CD14-positive monocyte (primary cell): Measurements from ENCODE around the gene CAMTA1. TPM values are rescaled to one million over a fixed set of nuclear protein-coding genes. Genes with fewer than 3 reads are reported as not detected.

Source experiments
- DNase-seq, 3 donors: peaks; one replicate each; pipeline ENCODE4 v3.0.0-alpha.2; 2011 to 2022
- H2AFZ ChIP-seq: 2 replicates; pipeline ENCODE4 v1.6.0; 2012; ENCODE audit warnings: mild to moderate bottlenecking, low read depth, low read length, inconsistent platforms; ENCODE audit not compliant: insufficient read depth, poor library complexity, severe bottlenecking
- H3K27ac ChIP-seq, 2 donors: 1 replicate in 1 of 2; 2 replicates in 1 of 2; pipeline ENCODE4 v1.5.1; 2012 to 2013; ENCODE audit warnings: low read length in 2 of 2, control low read depth in 1 of 2, inconsistent platforms in 1 of 2, low read depth in 1 of 2, mild to moderate bottlenecking in 1 of 2
- H3K27me3 ChIP-seq, 2 donors: one replicate each; pipeline versions ENCODE4 v1.6.0 to v1.6.1; 2011 to 2013; ENCODE audit warnings: low read length in 2 of 2; ENCODE audit not compliant: control insufficient read depth in 2 of 2, insufficient read depth in 2 of 2
- H3K36me3 ChIP-seq, 2 donors: replicated peaks in 1 of 2; 1 replicate in 1 of 2; 2 replicates in 1 of 2; pipeline versions ENCODE4 v1.5.1 to v1.6.1; 2012 to 2013; ENCODE audit warnings: low read length in 2 of 2, control low read depth in 1 of 2, inconsistent platforms in 1 of 2, mild to moderate bottlenecking in 1 of 2; ENCODE audit not compliant: insufficient read depth in 2 of 2, control insufficient read depth in 1 of 2
- H3K4me1 ChIP-seq, 2 donors: 1 replicate in 1 of 2; 2 replicates in 1 of 2; pipeline versions ENCODE4 v1.5.1 to v1.6.1; 2012 to 2013; ENCODE audit warnings: low read length in 2 of 2, control low read depth in 1 of 2, inconsistent platforms in 1 of 2, mild to moderate bottlenecking in 1 of 2, moderate library complexity in 1 of 2; ENCODE audit not compliant: insufficient read depth in 2 of 2, control insufficient read depth in 1 of 2
- H3K4me2 ChIP-seq: replicated peaks from 2 replicates; pipeline ENCODE3; 2012; ENCODE audit warnings: low read length, moderate library complexity, mild to moderate bottlenecking; ENCODE audit not compliant: poor library complexity, severe bottlenecking; ENCODE audit errors: extremely low read depth
- H3K4me3 ChIP-seq, 3 experiments: fragments of 200-600 bp in 1 of 3; sonication (generic) in 1 of 3; replicated peaks in 1 of 3; 1 replicate in 2 of 3; 2 replicates in 1 of 3; pipeline ENCODE4 v1.5.1; 2011 to 2013; ENCODE audit warnings: low read length in 3 of 3, mild to moderate bottlenecking in 3 of 3, control low read depth in 2 of 3, low read depth in 2 of 3, inconsistent platforms in 1 of 3, moderate library complexity in 1 of 3
- H3K79me2 ChIP-seq: 2 replicates; pipeline ENCODE4 v1.6.0; 2012; ENCODE audit warnings: mild to moderate bottlenecking, control low read depth, inconsistent platforms, low read length, moderate library complexity; ENCODE audit not compliant: insufficient read depth
- H3K9ac ChIP-seq: 2 replicates; pipeline ENCODE4 v1.6.0; 2017; ENCODE audit warnings: low read length, mild to moderate bottlenecking; ENCODE audit not compliant: insufficient read depth, poor library complexity, severe bottlenecking
- H3K9me3 ChIP-seq, 2 donors: replicated peaks in 1 of 2; 1 replicate in 1 of 2; 2 replicates in 1 of 2; pipeline versions ENCODE4 v1.5.1 to v1.6.1; 2012 to 2013; ENCODE audit warnings: low read length in 2 of 2, control low read depth in 1 of 2; ENCODE audit not compliant: control insufficient read depth in 1 of 2, insufficient read depth in 1 of 2
- H4K20me1 ChIP-seq: 2 replicates; pipeline ENCODE4 v1.6.0; 2012; ENCODE audit warnings: mild to moderate bottlenecking, low read length, control low read depth, moderate library complexity; ENCODE audit not compliant: insufficient read depth
- H3K27ac Mint-ChIP-seq, 7 donors: one replicate each; pipeline ENCODE4 v1.8.0; 2020; ENCODE audit warnings: mild to moderate bottlenecking in 7 of 7, mixed read lengths in 7 of 7, moderate library complexity in 6 of 7, inconsistent platforms in 2 of 7
- H3K27me3 Mint-ChIP-seq, 3 donors: one replicate each; pipeline ENCODE4 v1.8.0; 2021 to 2022; ENCODE audit warnings: low read depth in 3 of 3, mild to moderate bottlenecking in 3 of 3, mixed read lengths in 3 of 3, moderate library complexity in 3 of 3, inconsistent platforms in 1 of 3
- H3K36me3 Mint-ChIP-seq, 2 donors: one replicate each; pipeline ENCODE4 v1.8.0; 2020; ENCODE audit warnings: mixed read lengths in 2 of 2, inconsistent platforms in 1 of 2, mild to moderate bottlenecking in 1 of 2
- H3K4me1 Mint-ChIP-seq: one replicate; pipeline ENCODE4 v1.8.0; 2020; ENCODE audit warnings: mild to moderate bottlenecking, mixed read lengths
- H3K4me3 Mint-ChIP-seq, 2 donors: one replicate each; pipeline ENCODE4 v1.8.0; 2020; ENCODE audit warnings: mild to moderate bottlenecking in 2 of 2, mixed read lengths in 2 of 2, moderate library complexity in 1 of 2
- H3K9me3 Mint-ChIP-seq, 7 donors: one replicate each; pipeline ENCODE4 v1.8.0; 2020 to 2022; ENCODE audit warnings: mixed read lengths in 7 of 7, mild to moderate bottlenecking in 6 of 7, moderate library complexity in 6 of 7, inconsistent platforms in 2 of 7
- CTCF ChIP-seq: fragments of 200-600 bp; IDR thresholded peaks from one replicate; pipeline ENCODE4 v1.8.0; 2022; ENCODE audit warnings: antibody characterized with exemption, mild to moderate bottlenecking
- WGBS: methylation state at CpG from one replicate; pipeline ENCODE4 v1.1.5; 2013; ENCODE audit warnings: missing lambda C conversion rate; ENCODE audit not compliant: insufficient coverage; 5-methylcytosine and 5-hydroxymethylcytosine counted together
- intact Hi-C, 2 donors: fragments of 100-400 bp; cut with micrococcal nuclease; formaldehyde crosslinking; loops; one replicate each; pipeline versions ENCODE4 v1.15.0 to v1.15.1; 2023
- polyA plus RNA-seq, 3 donors: library from polyadenylated mRNA; depleted of rRNA in 1 of 3; unstranded in 2 of 3; stranded (reverse) in 1 of 3; fragments of 300-500 nt in 2 of 3; fragments of >200 nt in 1 of 3; fragmentation: Illumina TruSeq in 2 of 3; gene quantifications; 1 replicate in 2 of 3; 2 replicates in 1 of 3; pipeline ENCODE4 v1.2.3, GENCODE V29; 2012 to 2021

CAMTA1 gene
- polyA plus RNA-seq, 3 donors, result 52.0 to 89.6 (median 78.3) TPM

GRCh38 chr1:7401814-7402547 is 616.7 kb downstream of the CAMTA1 start:
- H3K27me3 Mint-ChIP-seq, result peaks cover 0 to 9% (median 3%) of the 10 kb centered on the region in 3 donors
- intact Hi-C loops, result no loop called here
- no peaks in the 10 kb centered on the region for H4K20me1 ChIP-seq
- no peak overlapping the region for H3K27ac Mint-ChIP-seq
- H3K4me1 ChIP-seq, result no peaks in the 10 kb centered on the region
- TF ChIP-seq CTCF, result no peak
- WGBS, result 100% methylated on average over 2 of the region's 4 CpGs
- H3K9me3 Mint-ChIP-seq, result peaks cover 0 to 7% (median 6%) of the 10 kb centered on the region in 7 donors
- no peak for DNase-seq
- no peak overlapping the region for H3K27ac ChIP-seq
- no peak overlapping the region for H3K9ac ChIP-seq
- no peaks in the 10 kb centered on the region for H3K36me3 ChIP-seq
- no peaks in the 10 kb centered on the region for H3K36me3 Mint-ChIP-seq
- H3K4me3 Mint-ChIP-seq, result no peak overlapping the region
- no peaks in the 10 kb centered on the region for H3K79me2 ChIP-seq
- no peaks in the 10 kb centered on the region for H3K27me3 ChIP-seq
- H3K9me3 ChIP-seq, result no peaks in the 10 kb centered on the region
- no peak overlapping the region for H3K4me2 ChIP-seq
- H3K4me1 Mint-ChIP-seq, result no peaks in the 10 kb centered on the region
- H3K4me3 ChIP-seq, result no peak overlapping the region
- no peak overlapping the region for H2AFZ ChIP-seq

- Histone ChIP-seq H3K9ac (no peak overlapping the region), H3K36me3 (no peaks in the 10 kb centered on the region), H3K4me2 (no peak overlapping the region), H3K27ac (no peak overlapping the region), H3K4me1 (no peaks in the 10 kb centered on the region), H3K27me3 (no peaks in the 10 kb centered on the region), H3K4me3 (no peak overlapping the region), H3K79me2 (no peaks in the 10 kb centered on the region), H4K20me1 (no peaks in the 10 kb centered on the region), H3K9me3 (no peaks in the 10 kb centered on the region), H2AFZ (no peak overlapping the region)
- Mint-ChIP-seq H3K4me1 (no peaks in the 10 kb centered on the region), H3K27me3 (peaks cover 0 to 9% (median 3%) of the 10 kb centered on the region in 3 donors), H3K27ac (no peak overlapping the region), H3K36me3 (no peaks in the 10 kb centered on the region), H3K9me3 (peaks cover 0 to 7% (median 2%) of the 10 kb centered on the region in 7 donors), H3K4me3 (no peak overlapping the region)
- intact Hi-C loops, result no loop called here
- no peak for DNase-seq
- no CpG with 5 or more reads among the region's 2 CpGs for WGBS
- no peak for TF ChIP-seq CTCF
Measured at GRCh38 chr1:7402548-7402850, 617.2 kb downstream of the CAMTA1 start.
